Measurements from ENCODE around the gene OR2S2. TPM values are rescaled to one million over a fixed set of nuclear protein-coding genes. Genes with fewer than 3 reads are reported as not detected.

Gene OR2S2
- polyA plus RNA-seq, 1 donor = 0.23 TPM

DNA sequence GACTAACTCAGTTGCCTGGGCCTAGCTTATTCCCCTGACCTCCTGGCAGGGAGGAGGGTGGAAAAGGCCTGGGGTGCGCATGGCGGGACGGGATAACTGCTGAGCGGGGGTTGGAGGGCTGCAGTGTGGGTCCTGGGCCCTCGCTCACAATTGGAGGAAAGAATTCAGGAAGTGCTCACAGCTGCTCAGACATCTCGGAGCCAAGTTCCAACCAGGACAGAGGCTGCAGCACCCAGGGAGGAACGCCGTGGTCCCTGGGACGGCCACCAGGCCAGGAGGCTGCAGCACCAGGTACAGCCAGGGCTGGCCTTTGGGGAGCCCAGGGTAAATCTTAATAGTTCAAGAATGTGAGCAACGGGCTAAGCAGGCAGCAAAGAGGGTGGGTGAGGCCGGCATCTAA is 48.7 kb downstream of the OR2S2 start, which contains the start of gene SPAAR:
Gene SPAAR (plus strand): TSS at position 217 of the 400 bp plus-strand sequence. CDS start 974 bp downstream, outside the sequence.
- DNase-seq (ENCODE audit: low read depth) = no peak

DNA sequence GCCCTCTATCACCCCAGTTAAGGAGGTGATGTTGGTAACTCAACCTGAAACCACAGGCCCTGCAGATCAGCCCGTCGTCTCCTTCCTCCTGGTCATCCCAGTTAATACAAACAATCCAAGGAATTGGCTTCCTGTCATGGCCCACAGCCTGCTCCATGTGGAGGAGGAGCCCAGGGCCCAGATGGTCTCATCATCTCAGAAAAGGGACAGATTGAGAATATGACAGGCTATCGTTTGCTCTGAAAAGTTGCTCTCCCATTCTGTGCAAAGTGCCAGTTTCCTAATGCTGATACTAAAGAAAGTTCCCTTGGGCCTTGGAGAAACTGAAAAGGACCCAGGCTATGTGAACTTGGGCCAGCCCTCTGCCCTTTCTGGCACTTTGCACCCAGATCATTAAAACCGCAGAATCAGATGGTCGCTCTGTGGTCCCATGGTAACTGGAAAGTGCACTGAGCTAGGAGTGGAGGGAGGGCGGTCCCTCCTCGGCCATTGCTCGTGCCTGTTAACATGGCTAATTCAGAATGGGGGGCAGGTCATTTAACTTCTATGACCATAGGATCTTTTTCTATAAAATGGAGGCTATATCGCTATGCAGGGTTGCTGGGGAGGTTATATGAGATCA is 49.3 kb downstream of the OR2S2 start:
- DNase-seq (ENCODE audit: low read depth) = no peak

DNA sequence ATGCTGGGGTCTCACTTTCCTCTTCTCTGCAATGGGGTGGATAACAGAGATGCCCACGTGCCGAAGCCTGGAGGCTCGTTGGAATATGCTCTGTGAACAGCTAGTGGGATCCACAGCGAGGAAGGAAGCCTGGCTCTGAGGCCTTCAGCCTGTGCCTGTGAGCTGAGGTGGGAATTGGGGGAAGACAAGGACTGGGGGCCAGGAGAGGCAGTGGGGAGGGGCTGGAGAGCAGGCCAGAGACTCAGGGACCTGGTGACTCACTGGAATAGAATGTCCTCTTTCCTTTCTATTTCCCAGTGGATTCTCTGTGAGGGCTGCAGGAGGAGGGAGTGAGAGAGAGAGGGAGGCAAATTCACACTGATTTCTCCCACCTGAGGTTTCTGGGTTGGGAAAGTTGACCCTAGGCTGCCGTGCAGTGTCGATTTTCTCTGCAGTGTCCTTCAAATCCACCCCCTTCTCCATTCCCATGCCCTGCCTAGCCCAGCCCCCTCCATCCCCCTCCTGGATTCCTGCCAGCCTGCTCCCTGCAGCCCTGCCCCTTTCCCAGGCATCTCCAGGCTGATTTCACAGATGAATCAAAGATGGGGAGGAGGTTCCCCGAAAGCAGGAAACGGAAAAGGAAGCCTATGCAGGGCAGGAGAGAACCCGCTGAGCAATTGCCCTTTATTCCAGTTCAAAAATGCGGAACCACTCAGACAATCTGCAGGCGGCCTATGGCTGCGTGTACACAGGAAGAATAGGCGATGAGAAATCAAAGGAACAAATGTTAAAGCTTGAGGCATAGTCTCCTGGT is 50.0 kb downstream of the OR2S2 start:
- DNase-seq (ENCODE audit: low read depth) = peak; percentile 80

Other genes with a start within 250 kb of the OR2S2 start
- gene TLN1, start 226.0 kb downstream of the OR2S2 start, polyA plus RNA-seq (ENCODE audit: insufficient read length) = 87.7 TPM
- 23.5 TPM for gene CREB3, start 225.5 kb downstream of the OR2S2 start, polyA plus RNA-seq (ENCODE audit: insufficient read length)
- 70.2 TPM for gene GBA2, start 208.9 kb downstream of the OR2S2 start, polyA plus RNA-seq (ENCODE audit: insufficient read length)
- 17.9 TPM for gene RGP1, start 208.9 kb downstream of the OR2S2 start, polyA plus RNA-seq (ENCODE audit: insufficient read length)
- gene MSMP, start 203.9 kb downstream of the OR2S2 start, polyA plus RNA-seq (ENCODE audit: insufficient read length) = 0.77 TPM
- gene NPR2, start 166.6 kb downstream of the OR2S2 start, polyA plus RNA-seq (ENCODE audit: insufficient read length) = 22.4 TPM
- 2.3 TPM for gene SPAG8, start 145.9 kb downstream of the OR2S2 start, polyA plus RNA-seq (ENCODE audit: insufficient read length)
- 30.7 TPM for gene HINT2, start 143.1 kb downstream of the OR2S2 start, polyA plus RNA-seq (ENCODE audit: insufficient read length)
- gene FAM221B, start 129.4 kb downstream of the OR2S2 start, polyA plus RNA-seq (ENCODE audit: insufficient read length) = 0.18 TPM
- 20.3 TPM for gene TMEM8B, start 128.9 kb downstream of the OR2S2 start, polyA plus RNA-seq (ENCODE audit: insufficient read length)
- 0.10 TPM for gene OR13J1, start 87.8 kb downstream of the OR2S2 start, polyA plus RNA-seq (ENCODE audit: insufficient read length)
- 2.1 TPM for gene HRCT1, start 52.0 kb downstream of the OR2S2 start, polyA plus RNA-seq (ENCODE audit: insufficient read length)
- 2.2 TPM for gene SPAAR, start 48.7 kb downstream of the OR2S2 start, polyA plus RNA-seq (ENCODE audit: insufficient read length)
- gene RECK, start 78.8 kb upstream of the OR2S2 start, polyA plus RNA-seq (ENCODE audit: insufficient read length) = 20.7 TPM
- 97.5 TPM for gene GLIPR2, start 178.6 kb upstream of the OR2S2 start, polyA plus RNA-seq (ENCODE audit: insufficient read length)
- gene CCIN, start 211.2 kb upstream of the OR2S2 start, polyA plus RNA-seq (ENCODE audit: insufficient read length) = 0.58 TPM
- gene CLTA, start 232.8 kb upstream of the OR2S2 start, polyA plus RNA-seq (ENCODE audit: insufficient read length) = 111 TPM